GM12878 (cell line): ENCODE data around the gene PSRC1. TPM values are rescaled to one million over a fixed set of nuclear protein-coding genes. Genes with fewer than 3 reads are reported as not detected.

ENCODE experiments used
- ATAC-seq: fragments of 200-7000 bp; cut with Tn5 transposase; 3 replicates; pipeline ENCODE4 v1.9.1; 2020; ENCODE audit warnings: mild to moderate bottlenecking, moderate library complexity
- BruUV-seq: library from RNA; stranded (reverse); fragments of 400-500 nt; replicated peaks from 2 replicates; lab custom pipeline; 2021; lab: Mats Ljungman, UMichigan
- CTCF ChIA-PET: fragments of 300-600 bp; sonication (Branson Sonifier 250); formaldehyde crosslinking; extraction: SDS; loops from one replicate; lab custom pipeline; 2021; ENCODE audit warnings: inconsistent platforms; lab: Yijun Ruan, JAX
- POLR2A ChIA-PET: fragments of 350-600 bp; formaldehyde crosslinking; extraction: SDS; loops from one replicate; lab custom pipeline; 2021; ENCODE audit warnings: inconsistent platforms; lab: Charles Lee
- RAD21 ChIA-PET: fragments of 300-600 bp; sonication (Branson Sonifier 250); formaldehyde crosslinking; loops from one replicate; lab custom pipeline; 2023; ENCODE audit warnings: antibody characterized with exemption; ENCODE audit not compliant: unreplicated experiment; lab: Charles Lee
- SMC1A ChIA-PET: fragments of 300-600 bp; sonication (Branson Sonifier 250); formaldehyde crosslinking; loops from one replicate; lab custom pipeline; 2023; ENCODE audit not compliant: unreplicated experiment, uncharacterized antibody; lab: Charles Lee
- DNase-seq: peaks from one replicate; pipeline ENCODE4 v3.0.0-alpha.2; 2011; ENCODE audit warnings: low read depth, low spot score
- FAIRE-seq: peaks from 3 replicates; lab custom pipeline; 2011; peaks lifted over from hg19 to GRCh38; lab: Jason Lieb, UNC
- H2AFZ ChIP-seq: 2 replicates; pipeline ENCODE4 v1.6.0; 2011; ENCODE audit warnings: low read depth, low read length, control low read depth; ENCODE audit not compliant: control insufficient read depth
- H3K27ac ChIP-seq: 2 replicates; pipeline ENCODE4 v1.5.1; 2011; ENCODE audit warnings: control low read depth; ENCODE audit not compliant: control insufficient read depth, insufficient read depth
- H3K27me3 ChIP-seq, 2 experiments: replicated peaks in 1 of 2; 2 replicates each; pipeline versions ENCODE4 v1.6.0 to v1.6.1; 2011; ENCODE audit warnings: low read length in 1 of 2; ENCODE audit not compliant: control insufficient read depth in 2 of 2, insufficient read depth in 2 of 2
- H3K36me3 ChIP-seq, 2 experiments: 2 replicates each; pipeline ENCODE4 v1.5.1; 2011; ENCODE audit warnings: low read length in 1 of 2; ENCODE audit not compliant: control insufficient read depth in 2 of 2, insufficient read depth in 2 of 2
- H3K4me1 ChIP-seq: 2 replicates; pipeline ENCODE4 v1.6.1; 2011; ENCODE audit warnings: mild to moderate bottlenecking, low read length, moderate library complexity, mixed read lengths; ENCODE audit not compliant: control insufficient read depth, insufficient read depth
- H3K4me2 ChIP-seq: 2 replicates; pipeline ENCODE4 v1.6.0; 2011; ENCODE audit warnings: control low read depth; ENCODE audit not compliant: control insufficient read depth, insufficient read depth
- H3K4me3 ChIP-seq: fragments of 200-600 bp; sonication (generic); 2 replicates; pipeline ENCODE4 v1.5.1; 2016
- H3K79me2 ChIP-seq: 2 replicates; pipeline ENCODE4 v1.6.0; 2011; ENCODE audit warnings: low read length; ENCODE audit not compliant: control insufficient read depth, insufficient read depth
- H3K9ac ChIP-seq: 2 replicates; pipeline ENCODE4 v1.8.0; 2011; ENCODE audit warnings: low read length, control low read depth, mixed read lengths; ENCODE audit not compliant: control insufficient read depth, insufficient read depth
- H3K9me3 ChIP-seq: replicated peaks from 3 replicates; pipeline ENCODE4 v1.5.1; 2011; ENCODE audit warnings: mild to moderate bottlenecking, low read length; ENCODE audit not compliant: control insufficient read depth, insufficient read depth
- H4K20me1 ChIP-seq: 2 replicates; pipeline ENCODE4 v1.6.0; 2011; ENCODE audit not compliant: control insufficient read depth, insufficient read depth
- CBX5 ChIP-seq: sonication (generic); IDR thresholded peaks from 2 replicates; pipeline ENCODE4 v1.6.1; 2016; ENCODE audit warnings: low read depth, moderate library complexity, mild to moderate bottlenecking, inconsistent platforms
- EGR1 ChIP-seq, 2 experiments: IDR thresholded peaks; 1 replicate in 1 of 2; 2 replicates in 1 of 2; pipeline ENCODE4 v1.6.1; 2011 to 2012; ENCODE audit warnings: low read depth in 2 of 2, low read length in 2 of 2, borderline replicate concordance in 1 of 2, mild to moderate bottlenecking in 1 of 2, moderate library complexity in 1 of 2
- GABPA ChIP-seq: IDR thresholded peaks from 2 replicates; pipeline ENCODE4 v1.6.1; 2014; ENCODE audit warnings: antibody characterized with exemption, low read depth, mild to moderate bottlenecking, inconsistent platforms
- JUNB ChIP-seq: IDR thresholded peaks from 2 replicates; pipeline ENCODE4 v1.6.1; 2016; ENCODE audit warnings: antibody characterized with exemption, mild to moderate bottlenecking
- KDM1A ChIP-seq: fragments of 200-600 bp; sonication (generic); IDR thresholded peaks from 2 replicates; pipeline ENCODE4 v1.6.1; 2016; ENCODE audit warnings: borderline replicate concordance
- MYB ChIP-seq: fragments of 150-350 bp; IDR thresholded peaks from 2 replicates; pipeline ENCODE4 v1.6.1; 2014; ENCODE audit warnings: mild to moderate bottlenecking, low read depth, low read length, borderline replicate concordance
- SIX5 ChIP-seq: IDR thresholded peaks from 2 replicates; pipeline ENCODE4 v1.6.1; 2011; ENCODE audit warnings: mild to moderate bottlenecking, low read depth, low read length, moderate library complexity; ENCODE audit not compliant: severe bottlenecking
- STAT1 ChIP-seq: fragments of 450-650 bp; conservative IDR thresholded peaks from 2 replicates; pipeline ENCODE4 v1.6.1; 2014; ENCODE audit warnings: antibody characterized with exemption, mild to moderate bottlenecking
- STAT3 ChIP-seq: IDR thresholded peaks from 2 replicates; pipeline ENCODE4 v1.6.1; 2011; ENCODE audit warnings: low read depth, low read length, improper control_type of control experiment
- ZBED1 ChIP-seq: IDR thresholded peaks from 2 replicates; pipeline ENCODE4 v1.6.1; 2016; ENCODE audit warnings: borderline replicate concordance
- ZNF274 ChIP-seq: IDR thresholded peaks from one replicate; pipeline ENCODE4 v1.8.0; 2011; ENCODE audit not compliant: insufficient read length, insufficient read depth
- WGBS: methylation state at CpG from one replicate; pipeline ENCODE4 v1.1.6; 2016; ENCODE audit warnings: low lambda C conversion rate; ENCODE audit not compliant: insufficient replicate concordance, insufficient coverage; ENCODE audit errors: missing lambda C conversion rate; 5-methylcytosine and 5-hydroxymethylcytosine counted together
- in situ Hi-C: fragments of 300-500 bp; cut with MboI; formaldehyde crosslinking; loops from 9 replicates; pipeline ENCODE4 v1.14.3; 2018; ENCODE audit warnings: mixed read lengths
- intact Hi-C: fragments of 100-400 bp; cut with micrococcal nuclease; formaldehyde crosslinking; loops from one replicate; pipeline ENCODE4 v1.14.2; 2022; ENCODE audit not compliant: unreplicated experiment
- polyA plus RNA-seq, 11 experiments: library from polyadenylated mRNA; depleted of rRNA in 4 of 11; unstranded in 6 of 11; stranded (reverse) in 5 of 11; fragments of >200 nt; fragmentation: Nextera tagmentation in 4 of 11; fragmentation: Illumina TruSeq in 1 of 11; extraction: Ambion mirVana in 4 of 11; extraction: Trizol in 1 of 11; gene quantifications; 1 replicate in 1 of 11; 2 replicates in 10 of 11; pipeline versions ENCODE4 v1.2.1 to v1.2.3, GENCODE V29; 2011 to 2016; ENCODE audit warnings: inconsistent platforms in 2 of 11, missing spikeins in 2 of 11, low read depth in 1 of 11
- total RNA-seq, 4 experiments: library from RNA; depleted of rRNA in 3 of 4; stranded (reverse); fragments of >200 nt in 3 of 4; fragmentation: Illumina TruSeq in 1 of 4; extraction: Trizol in 1 of 4; gene quantifications; 2 replicates each; pipeline versions ENCODE4 v1.2.1 to v1.2.3, GENCODE V29; 2013 to 2021
- TF ChIP-seq, protein P1 (sequence below): fragments of 450-650 bp; IDR thresholded peaks from 2 replicates; pipeline ENCODE4 v1.6.1; 2018; ENCODE audit warnings: borderline replicate concordance, mild to moderate bottlenecking; ENCODE audit not compliant: partially characterized antibody
- TF ChIP-seq, protein P2 (sequence below): IDR thresholded peaks from 2 replicates; pipeline ENCODE4 v1.6.1; 2011; ENCODE audit warnings: mild to moderate bottlenecking, low read depth, low read length, moderate library complexity; ENCODE audit not compliant: insufficient replicate concordance
- TF ChIP-seq, protein P3 (sequence below): IDR thresholded peaks from 2 replicates; pipeline ENCODE4 v1.6.1; 2011; ENCODE audit warnings: low read depth, low read length, improper control_type of control experiment, borderline replicate concordance

The PSRC1 gene
- total and polyA plus RNA-seq, 10 of the 15 experiments (the other 5 are each of a cell fraction or from before 2014, with no cell fraction given), result 1.2 to 11.8 (median 4.9) TPM

DNA sequence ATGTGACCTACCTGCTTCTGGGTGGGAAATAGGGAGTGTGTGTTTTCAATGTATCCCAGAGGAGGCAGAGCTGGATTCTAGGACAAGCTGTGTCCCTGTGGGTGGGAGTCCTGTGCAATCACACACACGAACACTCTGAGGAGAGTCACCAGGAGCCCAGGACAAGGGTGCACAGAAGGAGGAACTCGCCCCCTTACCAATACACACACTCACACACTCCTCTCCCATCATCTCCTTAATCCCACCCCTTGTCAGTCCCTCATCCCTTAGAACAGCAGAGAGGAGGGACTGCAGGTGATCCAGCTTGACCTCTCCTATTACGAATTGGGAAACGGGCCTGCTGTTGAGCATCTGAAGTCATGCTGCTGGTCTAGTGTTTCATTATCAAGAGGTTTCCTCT is 32.3 kb upstream of the PSRC1 start:
- WGBS, result 26% methylated on average over 4 of the region's 4 CpGs

DNA sequence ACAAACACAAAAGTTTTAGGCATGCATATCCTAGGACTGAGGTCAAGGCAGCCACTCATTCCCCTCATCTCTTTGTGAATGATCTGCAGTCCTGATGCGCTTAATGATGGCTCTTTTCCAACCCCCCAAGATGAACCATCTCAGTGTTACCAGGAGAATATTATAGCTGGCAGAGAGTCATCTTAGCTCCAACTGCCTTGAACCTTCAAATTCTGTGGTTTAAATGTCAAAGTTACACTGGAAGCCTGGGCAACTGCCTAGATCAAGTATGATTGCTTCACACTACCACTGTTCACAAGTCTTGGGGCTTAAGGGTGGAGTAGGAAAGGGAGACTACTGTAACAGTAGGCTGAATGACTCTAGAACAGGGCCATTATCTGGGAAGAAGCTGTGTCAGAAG is 31.9 kb upstream of the PSRC1 start:
- FAIRE-seq (no peak), ATAC-seq (no peak), DNase-seq (no peak)
- no peaks in the 10 kb centered on the region for H4K20me1 ChIP-seq
- RAD21 ChIA-PET, result no interaction called here
- H3K4me3 ChIP-seq, result no peak overlapping the region
- POLR2A ChIA-PET, result no interaction called here
- CTCF ChIA-PET, result no interaction called here
- SMC1A ChIA-PET, result interaction anchor here (0.7 kb wide), 1 partner anchor 37 kb away, joined by 3 read pairs; no protein-coding TSS in a partner anchor
- H3K4me1 ChIP-seq, result no peaks in the 10 kb centered on the region
- no peak overlapping the region for H2AFZ ChIP-seq
- no peaks in the 10 kb centered on the region for H3K9me3 ChIP-seq
- no TSS peak for BruUV-seq
- no peaks in the 10 kb centered on the region for H3K36me3 ChIP-seq
- intact Hi-C loops (no loop called here), in situ Hi-C loops (no loop called here)
- H3K27ac ChIP-seq, result no peak overlapping the region
- H3K4me2 ChIP-seq, result no peak overlapping the region
- H3K27me3 ChIP-seq, result peaks cover 0 to 1% of the 10 kb centered on the region in 2 experiments; a peak in 2 of 4 replicates
- no peak overlapping the region for H3K9ac ChIP-seq
- H3K79me2 ChIP-seq, result no peaks in the 10 kb centered on the region
- 100% methylated on average over 1 of the region's 1 CpG for WGBS
- no peak for TF ChIP-seq EGR1 (IDR thresholded peaks at IDR 0.05; ENCODE audit: borderline replicate concordance in 1 of 2, low read depth in 2 of 2, low read length in 2 of 2)
- no peak for TF ChIP-seq SIX5
- TF ChIP-seq, protein P1, sequence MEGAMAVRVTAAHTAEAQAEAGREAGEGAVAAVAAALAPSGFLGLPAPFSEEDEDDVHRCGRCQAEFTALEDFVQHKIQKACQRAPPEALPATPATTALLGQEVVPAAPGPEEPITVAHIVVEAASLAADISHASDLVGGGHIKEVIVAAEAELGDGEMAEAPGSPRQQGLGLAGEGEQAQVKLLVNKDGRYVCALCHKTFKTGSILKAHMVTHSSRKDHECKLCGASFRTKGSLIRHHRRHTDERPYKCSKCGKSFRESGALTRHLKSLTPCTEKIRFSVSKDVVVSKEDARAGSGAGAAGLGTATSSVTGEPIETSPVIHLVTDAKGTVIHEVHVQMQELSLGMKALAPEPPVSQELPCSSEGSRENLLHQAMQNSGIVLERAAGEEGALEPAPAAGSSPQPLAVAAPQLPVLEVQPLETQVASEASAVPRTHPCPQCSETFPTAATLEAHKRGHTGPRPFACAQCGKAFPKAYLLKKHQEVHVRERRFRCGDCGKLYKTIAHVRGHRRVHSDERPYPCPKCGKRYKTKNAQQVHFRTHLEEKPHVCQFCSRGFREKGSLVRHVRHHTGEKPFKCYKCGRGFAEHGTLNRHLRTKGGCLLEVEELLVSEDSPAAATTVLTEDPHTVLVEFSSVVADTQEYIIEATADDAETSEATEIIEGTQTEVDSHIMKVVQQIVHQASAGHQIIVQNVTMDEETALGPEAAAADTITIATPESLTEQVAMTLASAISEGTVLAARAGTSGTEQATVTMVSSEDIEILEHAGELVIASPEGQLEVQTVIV, result no peak
- no peak for TF ChIP-seq CBX5
- TF ChIP-seq ZNF274, result no peak
- TF ChIP-seq MYB, result no peak
- TF ChIP-seq STAT3, result no peak
- TF ChIP-seq JUNB, result no peak
- no peak for TF ChIP-seq GABPA

More for the DNA sequence above, 32.3 kb upstream of the PSRC1 start:
- Histone ChIP-seq H3K79me2 (no peaks in the 10 kb centered on the region), H2AFZ (no peak overlapping the region), H3K36me3 (no peaks in the 10 kb centered on the region), H3K9ac (no peak overlapping the region), H3K4me1 (no peaks in the 10 kb centered on the region), H3K9me3 (no peaks in the 10 kb centered on the region), H4K20me1 (no peaks in the 10 kb centered on the region), H3K27ac (no peak overlapping the region), H3K4me2 (no peak overlapping the region), H3K27me3 (peaks cover 0 to 1% of the 10 kb centered on the region in 2 experiments; a peak in 2 of 4 replicates), H3K4me3 (no peak overlapping the region)
- FAIRE-seq (no peak), ATAC-seq (no peak), DNase-seq (no peak)
- in situ Hi-C loops (no loop called here), intact Hi-C loops (no loop called here)
- TF ChIP-seq ZBED1 (no peak), STAT1 (no peak), KDM1A (no peak)
- TF ChIP-seq, protein P2, sequence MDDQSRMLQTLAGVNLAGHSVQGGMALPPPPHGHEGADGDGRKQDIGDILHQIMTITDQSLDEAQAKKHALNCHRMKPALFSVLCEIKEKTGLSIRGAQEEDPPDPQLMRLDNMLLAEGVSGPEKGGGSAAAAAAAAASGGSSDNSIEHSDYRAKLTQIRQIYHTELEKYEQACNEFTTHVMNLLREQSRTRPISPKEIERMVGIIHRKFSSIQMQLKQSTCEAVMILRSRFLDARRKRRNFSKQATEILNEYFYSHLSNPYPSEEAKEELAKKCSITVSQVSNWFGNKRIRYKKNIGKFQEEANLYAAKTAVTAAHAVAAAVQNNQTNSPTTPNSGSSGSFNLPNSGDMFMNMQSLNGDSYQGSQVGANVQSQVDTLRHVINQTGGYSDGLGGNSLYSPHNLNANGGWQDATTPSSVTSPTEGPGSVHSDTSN, result no peak
- TF ChIP-seq, protein P3, sequence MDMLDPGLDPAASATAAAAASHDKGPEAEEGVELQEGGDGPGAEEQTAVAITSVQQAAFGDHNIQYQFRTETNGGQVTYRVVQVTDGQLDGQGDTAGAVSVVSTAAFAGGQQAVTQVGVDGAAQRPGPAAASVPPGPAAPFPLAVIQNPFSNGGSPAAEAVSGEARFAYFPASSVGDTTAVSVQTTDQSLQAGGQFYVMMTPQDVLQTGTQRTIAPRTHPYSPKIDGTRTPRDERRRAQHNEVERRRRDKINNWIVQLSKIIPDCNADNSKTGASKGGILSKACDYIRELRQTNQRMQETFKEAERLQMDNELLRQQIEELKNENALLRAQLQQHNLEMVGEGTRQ, result no peak
- ChIA-PET SMC1A (interaction anchor here (0.7 to 0.8 kb wide), 3 partner anchors 37 to 333 kb away, joined by 3 read pairs; partner anchors contain the start of gene SORT1), RAD21 (no interaction called here), CTCF (no interaction called here), POLR2A (no interaction called here)
- BruUV-seq, result no TSS peak
